Measurements from ENCODE around the gene TXLNG.

TXLNG gene

GRCh38 chrX:16785247-16786138, 773 bp upstream of the TXLNG start:
- peak; percentile 25 for DNase-seq

GRCh38 chrX:16786791-16787735, 797 bp downstream of the TXLNG start:
- peak; percentile 49 for DNase-seq

GRCh38 chrX:16788477-16788876, 2.2 kb downstream of the TXLNG start:
- DNase-seq, result no peak

GRCh38 chrX:16796298-16796697, 10.0 kb downstream of the TXLNG start:
- DNase-seq, result no peak

GRCh38 chrX:16797358-16797757, 11.1 kb downstream of the TXLNG start:
- DNase-seq, result no peak

GRCh38 chrX:16797841-16798240, 11.6 kb downstream of the TXLNG start:
- no peak for DNase-seq

- no peak for DNase-seq
Measured at GRCh38 chrX:16804923-16805464, 18.7 kb downstream of the TXLNG start.

- no peak for DNase-seq
Measured at GRCh38 chrX:16807548-16807947, 21.3 kb downstream of the TXLNG start.

- DNase-seq, result no peak
Measured at GRCh38 chrX:16807976-16808542, 21.8 kb downstream of the TXLNG start.

GRCh38 chrX:16814597-16814996, 28.3 kb downstream of the TXLNG start:
- no peak for DNase-seq

GRCh38 chrX:16819634-16820033, 33.4 kb downstream of the TXLNG start:
- DNase-seq, result no peak

GRCh38 chrX:16822723-16823122, 36.5 kb downstream of the TXLNG start:
- no peak for DNase-seq

GRCh38 chrX:16825264-16826035, 39.2 kb downstream of the TXLNG start:
- no peak for DNase-seq

- DNase-seq, result peak; percentile 70
Measured at GRCh38 chrX:16826207-16826606, 39.9 kb downstream of the TXLNG start.

GRCh38 chrX:16827225-16827624, 41.0 kb downstream of the TXLNG start:
- DNase-seq, result no peak

- peak; percentile 40 for DNase-seq
Measured at GRCh38 chrX:16828124-16828908, 42.0 kb downstream of the TXLNG start.

- no peak for DNase-seq
Measured at GRCh38 chrX:16832301-16832700, 46.0 kb downstream of the TXLNG start.

GRCh38 chrX:16834806-16835205, 48.5 kb downstream of the TXLNG start:
- no peak for DNase-seq

GRCh38 chrX:16836371-16836770, 50.1 kb downstream of the TXLNG start:
- peak; percentile 68 for DNase-seq

- no peak for DNase-seq
Measured at GRCh38 chrX:16838202-16839066, 52.2 kb downstream of the TXLNG start.
